SK-N-SH treated with all-trans-retinoic acid at 6 μM for 48 hours (cell line): ENCODE results near the gene KLHL1.

Experiments
- ATAC-seq: fragments of 200-7000 bp; cut with Tn5 transposase; 3 replicates; pipeline ENCODE4 v1.9.1; 2020; ENCODE audit warnings: mild to moderate bottlenecking, moderate library complexity
- ARNTL ChIP-seq: fragments of 450-650 bp; formaldehyde crosslinking; IDR thresholded peaks from 2 replicates; pipeline ENCODE4 v1.5.0; 2020; ENCODE audit warnings: low read depth, mild to moderate bottlenecking, moderate library complexity, borderline replicate concordance
- BACH2 ChIP-seq: fragments of 250-450 bp; sonication (Bioruptor Pico); IDR thresholded peaks from 2 replicates; pipeline ENCODE4 v1.9.0; 2021; ENCODE audit warnings: mild to moderate bottlenecking, borderline replicate concordance
- CSDC2 ChIP-seq: fragments of 250-450 bp; sonication (Bioruptor Pico); IDR thresholded peaks from 2 replicates; pipeline ENCODE4 v1.5.0; 2020; ENCODE audit warnings: mild to moderate bottlenecking, moderate library complexity
- ESRRG ChIP-seq: fragments of 250-450 bp; sonication (Bioruptor Pico); IDR thresholded peaks from 2 replicates; pipeline ENCODE4 v1.6.1; 2021; ENCODE audit warnings: mild to moderate bottlenecking
- GLIS3 ChIP-seq: fragments of 250-450 bp; sonication (Bioruptor Pico); IDR thresholded peaks from 2 replicates; pipeline ENCODE4 v1.5.0; 2020; ENCODE audit warnings: mild to moderate bottlenecking, moderate library complexity
- ISL1 ChIP-seq: fragments of 250-450 bp; sonication (Bioruptor Pico); IDR thresholded peaks from 2 replicates; pipeline ENCODE4 v2.1.2; 2022; ENCODE audit warnings: mild to moderate bottlenecking, moderate library complexity
- OSR1 ChIP-seq: fragments of 250-450 bp; sonication (Bioruptor Pico); IDR thresholded peaks from 2 replicates; pipeline ENCODE4 v1.8.0; 2022; ENCODE audit warnings: moderate library complexity, mild to moderate bottlenecking, inconsistent platforms
- PPARA ChIP-seq: fragments of 250-450 bp; sonication (Bioruptor Pico); IDR thresholded peaks from 2 replicates; pipeline ENCODE4 v1.5.0; 2020; ENCODE audit warnings: mild to moderate bottlenecking, borderline replicate concordance
- SNAI2 ChIP-seq: fragments of 250-450 bp; sonication (Bioruptor Pico); IDR thresholded peaks from 2 replicates; pipeline ENCODE4 v1.5.0; 2020; ENCODE audit warnings: mild to moderate bottlenecking, moderate library complexity
- TCF4 ChIP-seq: fragments of 250-450 bp; sonication (Bioruptor Pico); IDR thresholded peaks from 2 replicates; pipeline ENCODE4 v1.8.0; 2021; ENCODE audit warnings: mild to moderate bottlenecking, moderate library complexity, borderline replicate concordance
- TOX ChIP-seq: fragments of 250-450 bp; sonication (Bioruptor Pico); IDR thresholded peaks from 2 replicates; pipeline ENCODE4 v1.8.0; 2021; ENCODE audit warnings: mild to moderate bottlenecking, moderate library complexity, borderline replicate concordance
- ZC3H10 ChIP-seq: fragments of 250-450 bp; sonication (Bioruptor Pico); IDR thresholded peaks from 2 replicates; pipeline ENCODE4 v1.5.1; 2021; ENCODE audit warnings: mild to moderate bottlenecking, moderate library complexity
- ZFP3 ChIP-seq: fragments of 250-450 bp; sonication (Bioruptor Pico); IDR thresholded peaks from 2 replicates; pipeline ENCODE4 v1.5.0; 2020; ENCODE audit warnings: mild to moderate bottlenecking, moderate library complexity
- ZFP30 ChIP-seq: fragments of 450-650 bp; formaldehyde crosslinking; IDR thresholded peaks from 2 replicates; pipeline ENCODE4 v1.5.0; 2022; ENCODE audit warnings: mild to moderate bottlenecking, moderate library complexity
- ZNF565 ChIP-seq: fragments of 450-650 bp; formaldehyde crosslinking; conservative IDR thresholded peaks from 2 replicates; pipeline ENCODE4 v1.5.0; 2020; ENCODE audit warnings: low read depth, mild to moderate bottlenecking, moderate library complexity
- ZNF70 ChIP-seq: fragments of 450-650 bp; formaldehyde crosslinking; IDR thresholded peaks from 2 replicates; pipeline ENCODE4 v1.5.0; 2020; ENCODE audit warnings: mild to moderate bottlenecking, moderate library complexity
- ZNF8 ChIP-seq: fragments of 450-650 bp; formaldehyde crosslinking; IDR thresholded peaks from 2 replicates; pipeline ENCODE4 v1.5.0; 2020; ENCODE audit warnings: mild to moderate bottlenecking, moderate library complexity
- TF ChIP-seq, protein P1 (sequence below): fragments of 250-450 bp; sonication (Bioruptor Pico); IDR thresholded peaks from 2 replicates; pipeline ENCODE4 v1.8.0; 2020; ENCODE audit warnings: mild to moderate bottlenecking, moderate library complexity, borderline replicate concordance
- TF ChIP-seq, protein P2 (sequence below): fragments of 250-450 bp; sonication (Bioruptor Pico); IDR thresholded peaks from 2 replicates; pipeline ENCODE4 v1.5.1; 2021; ENCODE audit warnings: mild to moderate bottlenecking, moderate library complexity
- TF ChIP-seq, protein P3 (sequence below): fragments of 250-450 bp; sonication (Bioruptor Pico); IDR thresholded peaks from 2 replicates; pipeline ENCODE4 v1.5.0; 2020; ENCODE audit warnings: mild to moderate bottlenecking, moderate library complexity

The KLHL1 gene

DNA sequence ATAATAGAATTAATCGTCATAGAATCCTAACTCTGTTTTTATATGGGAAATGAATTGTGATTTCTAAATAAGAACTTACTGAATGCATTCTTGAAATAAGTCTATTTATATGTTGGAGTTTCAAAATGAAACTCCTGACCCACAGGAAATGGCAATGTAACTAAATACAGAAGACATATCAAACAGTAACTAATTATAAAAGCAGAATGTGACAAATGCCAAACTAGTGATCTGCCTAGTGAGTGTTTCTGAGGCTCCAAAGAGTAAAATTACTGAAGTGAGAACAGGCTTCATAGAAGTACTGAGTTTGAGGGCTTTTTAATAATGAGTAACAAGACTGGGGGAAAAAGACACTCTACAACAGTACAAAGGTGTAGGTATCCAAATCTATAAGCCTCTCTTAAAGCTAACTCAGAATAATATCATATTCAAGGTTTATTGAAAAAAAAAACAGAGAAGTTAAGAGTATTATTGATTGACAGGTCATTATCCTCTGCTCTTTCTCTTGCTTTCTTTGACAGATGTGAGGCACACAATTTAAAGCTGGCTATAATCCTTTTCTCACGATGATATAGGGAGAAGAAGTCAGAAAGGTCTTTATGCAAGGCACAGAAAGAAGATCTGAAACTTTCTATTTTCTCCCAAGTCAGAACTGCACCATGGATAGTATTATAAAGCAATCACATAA lies 18.1 kb downstream of the KLHL1 start:
- TF ChIP-seq, protein P1, sequence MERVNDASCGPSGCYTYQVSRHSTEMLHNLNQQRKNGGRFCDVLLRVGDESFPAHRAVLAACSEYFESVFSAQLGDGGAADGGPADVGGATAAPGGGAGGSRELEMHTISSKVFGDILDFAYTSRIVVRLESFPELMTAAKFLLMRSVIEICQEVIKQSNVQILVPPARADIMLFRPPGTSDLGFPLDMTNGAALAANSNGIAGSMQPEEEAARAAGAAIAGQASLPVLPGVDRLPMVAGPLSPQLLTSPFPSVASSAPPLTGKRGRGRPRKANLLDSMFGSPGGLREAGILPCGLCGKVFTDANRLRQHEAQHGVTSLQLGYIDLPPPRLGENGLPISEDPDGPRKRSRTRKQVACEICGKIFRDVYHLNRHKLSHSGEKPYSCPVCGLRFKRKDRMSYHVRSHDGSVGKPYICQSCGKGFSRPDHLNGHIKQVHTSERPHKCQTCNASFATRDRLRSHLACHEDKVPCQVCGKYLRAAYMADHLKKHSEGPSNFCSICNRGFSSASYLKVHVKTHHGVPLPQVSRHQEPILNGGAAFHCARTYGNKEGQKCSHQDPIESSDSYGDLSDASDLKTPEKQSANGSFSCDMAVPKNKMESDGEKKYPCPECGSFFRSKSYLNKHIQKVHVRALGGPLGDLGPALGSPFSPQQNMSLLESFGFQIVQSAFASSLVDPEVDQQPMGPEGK (CRISPR knock-in tag) = no peak
- TF ChIP-seq ZFP3 = no peak
- no peak for TF ChIP-seq ZFP30
- no peak for TF ChIP-seq SNAI2 (CRISPR knock-in tag)
- TF ChIP-seq OSR1 (CRISPR knock-in tag) = no peak
- TF ChIP-seq ARNTL (CRISPR knock-in tag) = no peak
- TF ChIP-seq ZNF565 = no peak
- no peak for TF ChIP-seq TOX (CRISPR knock-in tag)
- ATAC-seq = no peak

DNA sequence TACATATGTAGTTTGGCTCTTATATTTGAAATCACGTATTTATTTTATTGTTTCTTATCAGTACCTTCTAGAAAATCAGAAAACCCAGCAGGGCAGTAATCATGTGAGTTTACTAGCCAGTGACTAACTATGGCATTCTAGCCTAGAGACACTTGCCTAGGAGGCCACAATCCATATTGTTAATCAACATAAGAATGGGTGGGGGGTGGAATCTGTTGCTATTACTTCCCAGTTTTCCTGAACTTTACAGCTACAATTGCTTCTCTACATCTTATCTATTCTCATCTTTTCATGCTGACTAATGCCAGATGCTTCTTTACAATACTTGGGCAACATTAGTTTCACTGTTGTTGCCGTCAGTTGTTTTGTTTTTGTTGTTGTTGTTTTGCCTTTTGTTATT lies 19.3 kb downstream of the KLHL1 start:
- no peak for ATAC-seq
- TF ChIP-seq ZNF70 (no peak), ZNF8 (CRISPR knock-in tag) (no peak), TCF4 (no peak), GLIS3 (CRISPR knock-in tag) (no peak), ISL1 (CRISPR knock-in tag) (no peak), ZFP3 (no peak), ZNF565 (no peak), CSDC2 (CRISPR knock-in tag) (no peak), ESRRG (CRISPR knock-in tag) (no peak), BACH2 (no peak), ZFP30 (no peak), TOX (CRISPR knock-in tag) (no peak), PPARA (CRISPR knock-in tag) (no peak), ZC3H10 (no peak), SNAI2 (CRISPR knock-in tag) (no peak)
- TF ChIP-seq, protein P1 (CRISPR knock-in tag) = no peak
- TF ChIP-seq, protein P2, sequence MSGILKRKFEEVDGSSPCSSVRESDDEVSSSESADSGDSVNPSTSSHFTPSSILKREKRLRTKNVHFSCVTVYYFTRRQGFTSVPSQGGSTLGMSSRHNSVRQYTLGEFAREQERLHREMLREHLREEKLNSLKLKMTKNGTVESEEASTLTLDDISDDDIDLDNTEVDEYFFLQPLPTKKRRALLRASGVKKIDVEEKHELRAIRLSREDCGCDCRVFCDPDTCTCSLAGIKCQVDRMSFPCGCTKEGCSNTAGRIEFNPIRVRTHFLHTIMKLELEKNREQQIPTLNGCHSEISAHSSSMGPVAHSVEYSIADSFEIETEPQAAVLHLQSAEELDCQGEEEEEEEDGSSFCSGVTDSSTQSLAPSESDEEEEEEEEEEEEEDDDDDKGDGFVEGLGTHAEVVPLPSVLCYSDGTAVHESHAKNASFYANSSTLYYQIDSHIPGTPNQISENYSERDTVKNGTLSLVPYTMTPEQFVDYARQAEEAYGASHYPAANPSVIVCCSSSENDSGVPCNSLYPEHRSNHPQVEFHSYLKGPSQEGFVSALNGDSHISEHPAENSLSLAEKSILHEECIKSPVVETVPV = no peak
- TF ChIP-seq, protein P3, sequence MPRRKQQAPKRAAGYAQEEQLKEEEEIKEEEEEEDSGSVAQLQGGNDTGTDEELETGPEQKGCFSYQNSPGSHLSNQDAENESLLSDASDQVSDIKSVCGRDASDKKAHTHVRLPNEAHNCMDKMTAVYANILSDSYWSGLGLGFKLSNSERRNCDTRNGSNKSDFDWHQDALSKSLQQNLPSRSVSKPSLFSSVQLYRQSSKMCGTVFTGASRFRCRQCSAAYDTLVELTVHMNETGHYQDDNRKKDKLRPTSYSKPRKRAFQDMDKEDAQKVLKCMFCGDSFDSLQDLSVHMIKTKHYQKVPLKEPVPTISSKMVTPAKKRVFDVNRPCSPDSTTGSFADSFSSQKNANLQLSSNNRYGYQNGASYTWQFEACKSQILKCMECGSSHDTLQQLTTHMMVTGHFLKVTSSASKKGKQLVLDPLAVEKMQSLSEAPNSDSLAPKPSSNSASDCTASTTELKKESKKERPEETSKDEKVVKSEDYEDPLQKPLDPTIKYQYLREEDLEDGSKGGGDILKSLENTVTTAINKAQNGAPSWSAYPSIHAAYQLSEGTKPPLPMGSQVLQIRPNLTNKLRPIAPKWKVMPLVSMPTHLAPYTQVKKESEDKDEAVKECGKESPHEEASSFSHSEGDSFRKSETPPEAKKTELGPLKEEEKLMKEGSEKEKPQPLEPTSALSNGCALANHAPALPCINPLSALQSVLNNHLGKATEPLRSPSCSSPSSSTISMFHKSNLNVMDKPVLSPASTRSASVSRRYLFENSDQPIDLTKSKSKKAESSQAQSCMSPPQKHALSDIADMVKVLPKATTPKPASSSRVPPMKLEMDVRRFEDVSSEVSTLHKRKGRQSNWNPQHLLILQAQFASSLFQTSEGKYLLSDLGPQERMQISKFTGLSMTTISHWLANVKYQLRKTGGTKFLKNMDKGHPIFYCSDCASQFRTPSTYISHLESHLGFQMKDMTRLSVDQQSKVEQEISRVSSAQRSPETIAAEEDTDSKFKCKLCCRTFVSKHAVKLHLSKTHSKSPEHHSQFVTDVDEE (CRISPR knock-in tag) = no peak
- TF ChIP-seq, all 23 proteins: peak for 0

DNA sequence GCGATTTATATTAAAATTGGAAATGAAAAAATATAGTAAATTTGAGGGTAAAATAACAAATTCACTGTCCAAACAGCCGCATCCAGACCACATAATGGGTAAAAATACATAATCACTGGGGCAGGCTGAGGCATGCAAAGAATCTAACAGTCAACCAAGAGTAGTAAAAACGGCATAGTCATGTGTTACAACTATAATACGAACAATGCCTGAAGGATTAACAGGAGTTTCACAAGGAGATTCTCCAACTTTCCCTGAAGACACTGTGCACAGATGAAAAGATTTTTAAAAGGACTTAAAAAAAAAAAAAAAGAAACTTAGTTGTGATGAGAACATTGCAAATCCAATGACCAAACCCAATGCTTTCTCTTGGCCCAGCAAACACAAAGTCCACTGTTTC lies 21.0 kb downstream of the KLHL1 start:
- TF ChIP-seq BACH2 (no peak), ARNTL (CRISPR knock-in tag) (no peak), TOX (CRISPR knock-in tag) (no peak), ZC3H10 (no peak), ZFP30 (no peak)
- TF ChIP-seq, protein P2 = no peak
- ATAC-seq = no peak
